Neuronal stem cell (in vitro differentiated cells): ENCODE measurements around the gene HTRA3.

Source experiments
- DNase-seq: peaks from one replicate; pipeline ENCODE4 v3.0.0-alpha.2; 2013; ENCODE audit warnings: low spot score
- H2AFZ ChIP-seq: one replicate; pipeline ENCODE4 v1.6.1; 2013; ENCODE audit warnings: mild to moderate bottlenecking, low read length, inconsistent platforms
- H2AK5ac ChIP-seq: 2 replicates; pipeline ENCODE4 v1.6.1; 2013; ENCODE audit warnings: low read depth, mild to moderate bottlenecking, inconsistent platforms, low read length, moderate library complexity, mixed read lengths
- H2BK120ac ChIP-seq: 2 replicates; pipeline ENCODE4 v1.6.1; 2013; ENCODE audit warnings: low read depth, mild to moderate bottlenecking, inconsistent platforms, low read length, moderate library complexity, mixed read lengths
- H2BK12ac ChIP-seq: one replicate; pipeline ENCODE4 v1.6.1; 2013; ENCODE audit warnings: low read length, inconsistent platforms
- H2BK15ac ChIP-seq: 2 replicates; pipeline ENCODE4 v1.6.1; 2013; ENCODE audit warnings: mild to moderate bottlenecking, low read length, inconsistent platforms, mixed read lengths
- H2BK5ac ChIP-seq: one replicate; pipeline ENCODE4 v1.6.1; 2013; ENCODE audit warnings: inconsistent platforms, mild to moderate bottlenecking, low read length, moderate library complexity
- H3K14ac ChIP-seq: one replicate; pipeline ENCODE4 v1.6.1; 2013; ENCODE audit warnings: low read length, inconsistent platforms
- H3K18ac ChIP-seq: 2 replicates; pipeline ENCODE4 v1.6.1; 2013; ENCODE audit warnings: low read length, inconsistent platforms
- H3K23ac ChIP-seq: 2 replicates; pipeline ENCODE4 v1.6.1; 2013; ENCODE audit warnings: low read depth, mild to moderate bottlenecking, mixed read lengths, low read length, inconsistent platforms; ENCODE audit not compliant: poor library complexity
- H3K27ac ChIP-seq: replicated peaks from 3 replicates; pipeline ENCODE4 v1.5.1; 2013; ENCODE audit warnings: low read length, inconsistent platforms
- H3K27me3 ChIP-seq, 3 experiments: 2 replicates each; pipeline ENCODE4 v1.6.1; 2013; ENCODE audit warnings: low read length in 3 of 3, mild to moderate bottlenecking in 2 of 3, inconsistent platforms in 1 of 3, low read depth in 1 of 3, mixed read lengths in 1 of 3, moderate library complexity in 1 of 3; ENCODE audit not compliant: control insufficient read depth in 3 of 3, insufficient read depth in 3 of 3
- H3K36me3 ChIP-seq, 2 donors: replicated peaks in 1 of 2; 2 replicates each; pipeline ENCODE4 v1.6.1; 2013; ENCODE audit warnings: low read length in 2 of 2; ENCODE audit not compliant: control insufficient read depth in 2 of 2, insufficient read depth in 2 of 2
- H3K4ac ChIP-seq: 2 replicates; pipeline ENCODE4 v1.6.1; 2013; ENCODE audit warnings: inconsistent platforms, mild to moderate bottlenecking, low read length, moderate library complexity
- H3K4me1 ChIP-seq, 2 donors: 1 replicate in 1 of 2; 2 replicates in 1 of 2; pipeline ENCODE4 v1.6.1; 2013; ENCODE audit warnings: low read length in 2 of 2, low read depth in 1 of 2; ENCODE audit not compliant: control insufficient read depth in 2 of 2, insufficient read depth in 1 of 2
- H3K4me2 ChIP-seq: one replicate; pipeline ENCODE4 v1.6.1; 2013; ENCODE audit warnings: mild to moderate bottlenecking, low read length, inconsistent platforms; ENCODE audit not compliant: insufficient read depth, poor library complexity, severe bottlenecking
- H3K4me3 ChIP-seq, 2 donors: 2 replicates each; pipeline ENCODE4 v1.5.1; 2013; ENCODE audit warnings: low read length in 2 of 2, mild to moderate bottlenecking in 2 of 2, inconsistent platforms in 1 of 2, moderate library complexity in 1 of 2
- H3K79me1 ChIP-seq: one replicate; pipeline ENCODE4 v1.6.1; 2013; ENCODE audit warnings: low read depth, mild to moderate bottlenecking, inconsistent platforms, low read length, moderate library complexity
- H3K9ac ChIP-seq: one replicate; pipeline ENCODE4 v1.6.1; 2013; ENCODE audit warnings: mild to moderate bottlenecking, low read depth, low read length, inconsistent platforms; ENCODE audit not compliant: poor library complexity
- H3K9me3 ChIP-seq, 2 donors: replicated peaks in 1 of 2; 2 replicates each; pipeline versions ENCODE3 to v1.6.1; 2013; ENCODE audit warnings: low read length in 2 of 2, mild to moderate bottlenecking in 2 of 2, inconsistent platforms in 1 of 2, low read depth in 1 of 2, mixed read lengths in 1 of 2, moderate library complexity in 1 of 2; ENCODE audit not compliant: control insufficient read depth in 2 of 2, insufficient read depth in 1 of 2
- H4K8ac ChIP-seq: one replicate; pipeline ENCODE4 v1.6.1; 2013; ENCODE audit warnings: low read depth, mild to moderate bottlenecking, inconsistent platforms, low read length, moderate library complexity
- H4K91ac ChIP-seq: one replicate; pipeline ENCODE4 v1.6.1; 2013; ENCODE audit warnings: low read length, low read depth, mild to moderate bottlenecking, inconsistent platforms; ENCODE audit not compliant: poor library complexity
- WGBS, 2 donors: extraction: QIAGEN DNeasy Blood & Tissue Kit; methylation state at CpG; one replicate each; pipeline ENCODE4 v1.1.7; 2013; ENCODE audit warnings: missing lambda C conversion rate in 2 of 2, mixed read lengths in 1 of 2; ENCODE audit not compliant: insufficient read length in 2 of 2, insufficient replicate concordance in 1 of 2; ENCODE audit errors: extremely low coverage in 2 of 2; 5-methylcytosine and 5-hydroxymethylcytosine counted together

The HTRA3 gene

DNA sequence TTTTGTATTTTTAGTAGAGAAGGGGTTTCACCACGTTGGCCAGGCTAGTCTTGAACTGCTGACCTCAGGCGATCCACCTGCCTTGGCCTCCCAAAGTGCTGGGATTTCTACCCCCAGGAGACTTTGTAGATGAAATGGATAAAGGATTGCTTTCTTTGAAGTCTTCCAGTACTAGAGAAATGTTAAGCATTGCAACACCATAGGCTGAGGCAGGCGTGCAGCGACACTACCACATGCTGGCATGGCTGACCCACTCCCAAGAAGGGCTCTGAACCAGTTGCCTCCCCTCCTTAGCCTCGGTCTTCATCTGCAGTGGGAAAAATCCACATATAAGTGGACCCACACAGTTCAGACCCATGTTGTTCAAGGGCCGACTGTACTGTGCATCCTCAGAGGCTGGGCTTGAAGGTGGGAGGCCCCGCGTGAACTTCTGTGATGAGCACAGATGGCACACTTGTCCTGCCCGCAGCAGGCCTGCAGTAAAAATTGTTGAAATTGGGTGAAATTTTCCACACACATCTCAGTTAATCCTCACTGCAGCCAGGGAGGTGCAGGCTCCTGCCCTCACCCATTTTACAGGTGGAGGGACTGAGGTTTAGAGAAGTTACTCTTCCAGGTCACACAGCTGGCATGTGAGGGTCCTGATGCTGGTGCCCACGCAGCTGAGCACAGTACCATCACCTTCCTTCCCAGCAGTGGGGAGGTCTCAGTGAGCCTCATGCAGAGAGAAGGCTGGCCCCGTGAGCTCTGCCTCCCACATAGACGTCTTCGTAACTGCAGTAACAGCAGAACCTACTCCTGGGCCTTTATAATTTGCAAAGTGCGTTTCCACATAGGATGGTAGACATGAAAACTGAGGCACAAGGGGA lies 35.5 kb downstream of the HTRA3 start:
- WGBS, 2 donors = no CpG with 5 or more reads among the region's 14 CpGs
- H3K36me3 ChIP-seq = no peaks in the 10 kb centered on the region
- H2AFZ ChIP-seq = no peak overlapping the region
- H4K91ac ChIP-seq = peak overlapping the region; percentile 69
- no peak overlapping the region for H3K4me2 ChIP-seq
- H2AK5ac ChIP-seq = peak overlapping the region; percentile 92
- H2BK15ac ChIP-seq = no peak overlapping the region
- peaks cover 0 to 3% of the 10 kb centered on the region in 2 donors for H3K9me3 ChIP-seq
- H3K14ac ChIP-seq = no peak overlapping the region
- peak overlapping the region; percentile 67 for H3K23ac ChIP-seq
- H2BK5ac ChIP-seq = no peak overlapping the region
- H3K79me1 ChIP-seq = peaks cover 5% of the 10 kb centered on the region
- DNase-seq = no peak
- H3K4me3 ChIP-seq = no peak overlapping the region
- peak overlapping the region; percentile 8 for H2BK12ac ChIP-seq
- H3K4me1 ChIP-seq = peaks cover 0 to 8% of the 10 kb centered on the region in 2 donors
- H3K4ac ChIP-seq = no peak overlapping the region
- no peak overlapping the region for H4K8ac ChIP-seq
- H3K9ac ChIP-seq = peak overlapping the region; percentile 12
- no peak overlapping the region for H3K27ac ChIP-seq
- no peak overlapping the region for H3K18ac ChIP-seq
- H3K27me3 ChIP-seq = peaks cover 0 to 11% (median 0%) of the 10 kb centered on the region in 3 experiments
- no peak overlapping the region for H2BK120ac ChIP-seq

- no peaks in the 10 kb centered on the region for H3K36me3 ChIP-seq
- H3K4me2 ChIP-seq = no peak overlapping the region
- H2BK120ac ChIP-seq = no peak overlapping the region
- no peak overlapping the region for H2BK5ac ChIP-seq
- H4K8ac ChIP-seq = no peak overlapping the region
- H3K79me1 ChIP-seq = peaks cover 5% of the 10 kb centered on the region
- H3K14ac ChIP-seq = no peak overlapping the region
- H2BK15ac ChIP-seq = no peak overlapping the region
- H3K18ac ChIP-seq = peak overlapping the region; percentile 31
- no peak overlapping the region for H4K91ac ChIP-seq
- peak overlapping the region; percentile 12 for H3K9ac ChIP-seq
- no peak overlapping the region for H3K4me3 ChIP-seq
- H3K9me3 ChIP-seq = peaks cover 0 to 3% of the 10 kb centered on the region in 2 donors
- peaks cover 0 to 11% (median 0%) of the 10 kb centered on the region in 3 experiments for H3K27me3 ChIP-seq
- no peak overlapping the region for H2AFZ ChIP-seq
- no peak overlapping the region for H3K27ac ChIP-seq
- WGBS, 2 donors = no CpG with 5 or more reads among the region's 35 CpGs
- peak overlapping the region; percentile 92 for H2AK5ac ChIP-seq
- peaks cover 0 to 8% of the 10 kb centered on the region in 2 donors for H3K4me1 ChIP-seq
- no peak overlapping the region for H3K4ac ChIP-seq
- peak overlapping the region; percentile 8 for H2BK12ac ChIP-seq
- no peak for DNase-seq
- peak overlapping the region; percentile 67 for H3K23ac ChIP-seq
These were observed 36.4 kb downstream of the HTRA3 start for GRCh38 chr4:8305851-8306471.

DNA sequence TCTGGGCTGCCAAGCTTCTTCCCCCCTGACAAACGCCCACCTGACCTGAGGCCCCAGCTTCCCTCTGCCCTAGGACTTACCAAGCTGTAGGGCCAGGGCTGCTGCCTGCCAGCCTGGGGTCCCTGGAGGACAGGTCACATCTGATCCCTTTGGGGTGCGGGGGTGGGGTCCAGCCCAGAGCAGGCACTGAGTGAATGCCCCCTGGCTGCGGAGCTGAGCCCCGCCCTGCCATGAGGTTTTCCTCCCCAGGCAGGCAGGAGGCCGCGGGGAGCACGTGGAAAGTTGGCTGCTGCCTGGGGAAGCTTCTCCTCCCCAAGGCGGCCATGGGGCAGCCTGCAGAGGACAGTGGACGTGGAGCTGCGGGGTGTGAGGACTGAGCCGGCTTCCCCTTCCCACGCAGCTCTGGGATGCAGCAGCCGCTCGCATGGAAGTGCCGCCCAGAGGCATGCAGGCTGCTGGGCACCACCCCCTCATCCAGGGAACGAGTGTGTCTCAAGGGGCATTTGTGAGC lies 37.0 kb downstream of the HTRA3 start:
- Histone ChIP-seq H4K8ac (no peak overlapping the region), H3K79me1 (peaks cover 5% of the 10 kb centered on the region), H2AFZ (peak overlapping the region; percentile 5), H3K27ac (no peak overlapping the region), H3K36me3 (no peaks in the 10 kb centered on the region), H2BK5ac (no peak overlapping the region), H3K4me1 (peaks cover 0 to 8% of the 10 kb centered on the region in 2 donors), H3K18ac (peak overlapping the region; percentile 87), H3K9me3 (peaks cover 0 to 3% of the 10 kb centered on the region in 2 donors), H2BK12ac (no peak overlapping the region), H2BK120ac (peak overlapping the region; percentile 61), H4K91ac (no peak overlapping the region), H3K23ac (no peak overlapping the region), H2AK5ac (peak overlapping the region; percentile 68), H3K4me3 (no peak overlapping the region), H3K14ac (peak overlapping the region; percentile 84), H3K9ac (peak overlapping the region; percentile 82), H3K27me3 (peaks cover 0 to 11% (median 0%) of the 10 kb centered on the region in 3 experiments), H3K4me2 (no peak overlapping the region), H3K4ac (no peak overlapping the region), H2BK15ac (no peak overlapping the region)
- DNase-seq = no peak
- no CpG with 5 or more reads among the region's 16 CpGs for WGBS, 2 donors

- WGBS, 2 donors = no CpG with 5 or more reads among the region's 11 CpGs
- no peak overlapping the region for H3K27ac ChIP-seq
- peaks cover 0 to 8% of the 10 kb centered on the region in 2 donors for H3K4me1 ChIP-seq
- H2BK120ac ChIP-seq = no peak overlapping the region
- no peak overlapping the region for H3K4me2 ChIP-seq
- H3K18ac ChIP-seq = peak overlapping the region; percentile 87
- no peak overlapping the region for H3K23ac ChIP-seq
- DNase-seq = no peak
- no peak overlapping the region for H3K4ac ChIP-seq
- no peak overlapping the region for H2BK12ac ChIP-seq
- no peak overlapping the region for H3K4me3 ChIP-seq
- H2BK5ac ChIP-seq = no peak overlapping the region
- no peaks in the 10 kb centered on the region for H3K36me3 ChIP-seq
- H3K9me3 ChIP-seq = no peaks in the 10 kb centered on the region
- no peak overlapping the region for H2AFZ ChIP-seq
- H4K8ac ChIP-seq = no peak overlapping the region
- no peak overlapping the region for H4K91ac ChIP-seq
- no peak overlapping the region for H3K9ac ChIP-seq
- peaks cover 0 to 11% (median 0%) of the 10 kb centered on the region in 3 experiments for H3K27me3 ChIP-seq
- H3K14ac ChIP-seq = no peak overlapping the region
- peaks cover 3% of the 10 kb centered on the region for H3K79me1 ChIP-seq
- no peak overlapping the region for H2AK5ac ChIP-seq
- no peak overlapping the region for H2BK15ac ChIP-seq
These were observed 37.6 kb downstream of the HTRA3 start for GRCh38 chr4:8307121-8307520.
